HL-60/S4 (cell line): ENCODE measurements around the gene CFLAR.

Experiments used
- in situ Hi-C: fragments of 300-500 bp; cut with MboI; formaldehyde crosslinking; loops from 2 replicates; pipeline ENCODE4 v1.14.3; 2022; ENCODE audit warnings: low sequenced_read_pairs

CFLAR gene

GRCh38 chr2:201204655-201205514, 88.9 kb downstream of the CFLAR start:
- in situ Hi-C loops = no loop called here

- in situ Hi-C loops = no loop called here
Measured at GRCh38 chr2:201205515-201205849, 89.5 kb downstream of the CFLAR start.

DNA sequence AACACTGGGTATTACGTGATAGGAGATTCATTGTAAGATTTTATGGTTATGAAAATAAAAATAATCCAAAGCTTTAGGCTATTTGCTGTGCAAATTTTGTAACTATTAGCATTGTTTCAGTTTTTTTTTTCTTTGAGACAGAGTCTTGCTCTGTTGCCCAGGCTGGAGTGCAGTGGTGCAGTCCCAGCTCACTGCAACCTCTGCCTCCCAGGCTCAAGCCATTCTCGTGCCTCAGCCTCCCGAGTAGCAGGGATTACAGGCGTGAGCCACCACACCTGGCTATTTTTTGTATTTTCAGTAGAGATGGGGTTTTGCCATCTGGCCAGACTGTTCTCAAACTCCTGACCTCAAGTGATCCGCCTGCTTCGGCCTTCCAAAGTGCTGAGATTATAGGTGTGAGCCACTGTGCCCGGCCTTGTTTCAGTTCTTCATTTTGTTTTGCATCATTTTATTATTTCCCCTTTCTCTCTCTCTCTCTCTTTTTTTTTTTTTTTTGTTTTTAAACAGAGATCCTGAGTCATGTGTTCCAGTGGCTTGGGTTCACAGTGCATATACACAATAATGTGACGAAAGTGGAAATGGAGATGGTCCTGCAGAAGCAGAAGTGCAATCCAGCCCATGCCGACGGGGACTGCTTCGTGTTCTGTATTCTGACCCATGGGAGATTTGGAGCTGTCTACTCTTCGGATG, 92.7 kb downstream of the CFLAR start:
- in situ Hi-C loops = no loop called here

- in situ Hi-C loops = no loop called here
Measured at GRCh38 chr2:201215963-201216362, 100.0 kb downstream of the CFLAR start.

DNA sequence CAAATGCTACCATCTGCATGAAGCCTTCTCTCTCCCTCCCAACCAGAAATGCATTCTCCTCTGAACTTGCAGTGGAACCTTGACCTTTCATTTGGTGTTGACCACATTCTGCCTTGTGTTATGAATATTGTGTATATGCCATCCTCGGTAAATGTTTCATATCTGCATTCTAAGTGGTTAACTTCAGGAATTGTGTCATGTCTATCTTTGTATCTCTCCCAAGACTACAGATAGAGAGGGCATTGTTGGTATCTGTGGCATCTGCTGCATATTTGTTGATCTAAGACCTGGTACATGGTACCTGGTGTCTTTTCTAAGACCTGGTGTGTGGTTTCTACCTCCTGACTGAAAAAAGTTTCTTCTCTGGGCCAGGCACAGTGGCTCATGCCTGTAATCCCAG, 101.0 kb downstream of the CFLAR start:
- in situ Hi-C loops = no loop called here

- in situ Hi-C loops = no loop called here
Measured at GRCh38 chr2:201218780-201219179, 102.8 kb downstream of the CFLAR start.

- in situ Hi-C loops = no loop called here
Measured at GRCh38 chr2:201219328-201220096, 103.5 kb downstream of the CFLAR start.

- in situ Hi-C loops = no loop called here
Measured at GRCh38 chr2:201220102-201220570, 104.2 kb downstream of the CFLAR start.

- in situ Hi-C loops = no loop called here
Measured at GRCh38 chr2:201223089-201224073, 107.4 kb downstream of the CFLAR start.
